ENCODE results near the gene ZIC4.

- TF ChIP-seq GATA1 (IDR thresholded peaks at IDR 0.05; ENCODE audit: low read depth, low read length) (no peak), POLR2A (IDR thresholded peaks at IDR 0.05; ENCODE audit: low read length) (no peak)
Observed at GRCh38 chr3:147380387-147380951, 25.9 kb downstream of the ZIC4 start.
